ENCODE data around the gene KCNH3. TPM values are rescaled to one million over a fixed set of nuclear protein-coding genes. Genes with fewer than 3 reads are reported as not detected.
"Not testable (repeated sequence)": the region's sequence is repeated elsewhere in the genome, so short reads cannot be mapped to it uniquely, and the experiment has no call there.

The KCNH3 gene
- total and polyA plus RNA-seq, 2 of the 4 experiments (the other 2 are of a cell fraction) = 0.10 TPM; not detected in 1

- not testable (repeated sequence) for H2AK9ac ChIP-seq (replicated peaks; ENCODE audit: low read depth, low read length, poor library complexity)
- WGBS, 2 experiments (ENCODE audit: extremely low coverage in 2 of 2, insufficient read length in 1 of 2) = 100% methylated on average over 1 of the region's 8 CpGs; no CpG with 5 or more reads in 1 of the 2 experiments
These were observed 29.1 kb upstream of the KCNH3 start for GRCh38 chr12:49509681-49510080.

More at GRCh38 chr12:49509681-49510080, 29.1 kb upstream of the KCNH3 start:
- H4K20me1 ChIP-seq (ENCODE audit: insufficient read depth, low read length); H3K27ac ChIP-seq (ENCODE audit: insufficient read depth, low read length); H2BK20ac ChIP-seq (ENCODE audit: low read depth, low read length); H3K9me1 ChIP-seq (ENCODE audit: insufficient read depth, low read length); H3K9ac ChIP-seq (ENCODE audit: low read depth, low read length); H2BK5ac ChIP-seq (ENCODE audit: low read depth, low read length, poor library complexity, severe bottlenecking); H2AFZ ChIP-seq (replicated peaks; ENCODE audit: low read length, poor library complexity); H3K18ac ChIP-seq (ENCODE audit: low read depth, low read length); BruUV-seq (replicated peaks); H3K56ac ChIP-seq (ENCODE audit: extremely low read depth, insufficient read depth, low read length); H3K23ac ChIP-seq (ENCODE audit: low read depth, low read length); H3K9me3 ChIP-seq (ENCODE audit: control insufficient read depth, insufficient read depth, low read length); H3K4me1 ChIP-seq (ENCODE audit: control insufficient read depth, insufficient read depth, low read length); H2AK5ac ChIP-seq (ENCODE audit: low read depth, low read length); DNase-seq; ATAC-seq (ENCODE audit: low read depth); H4K8ac ChIP-seq (ENCODE audit: low read depth in 2 of 2, low read length in 2 of 2); H3K4me3 ChIP-seq (ENCODE audit: insufficient read depth, low read depth, low read length); H3K27me3 ChIP-seq (ENCODE audit: control insufficient read depth, insufficient read depth, low read length); H4K5ac ChIP-seq (ENCODE audit: low read depth, low read length); H2BK120ac ChIP-seq (ENCODE audit: low read depth, low read length); H4K91ac ChIP-seq (ENCODE audit: insufficient read depth, low read depth, low read length); H3K36me3 ChIP-seq (ENCODE audit: control insufficient read depth, insufficient read depth, low read length); H3K14ac ChIP-seq (replicated peaks; ENCODE audit: low read depth, low read length); H3K4me2 ChIP-seq (ENCODE audit: low read depth, low read length): not testable (repeated sequence)
- Histone ChIP-seq H2BK15ac (ENCODE audit: low read depth, low read length) (peak overlapping the region; percentile 36; the same call in 1 of the 3 replicates), H3K79me1 (ENCODE audit: low read depth in 1 of 2, low read length in 2 of 2) (peaks cover 2 to 44% of the 10 kb centered on the region in 2 experiments; a peak in 2 of 4 replicates), H3K4ac (ENCODE audit: low read depth, low read length) (peak overlapping the region; percentile 28; the same call in 1 of the 2 replicates)
- dilution Hi-C loops (cut with HindIII; ENCODE audit: low sequenced_read_pairs, unreplicated experiment) = loop anchor here (25.0 kb wide), 1 partner anchor 147 kb away; the partner anchor contains the start of gene SPATS2
- ChIA-PET POLR2A (ENCODE audit: unreplicated experiment) (interaction anchor here (0.6 kb wide), 1 partner anchor 378 kb away, joined by 6 read pairs; no protein-coding TSS in a partner anchor), CTCF (interaction anchor here (0.6 to 3.1 kb wide), 3 partner anchors 139 to 162 kb away, joined by 3 to 18 read pairs (median 4); no protein-coding TSS in a partner anchor)
- in situ Hi-C loops (cut with MboI; ENCODE audit: low sequenced_read_pairs) = loop anchor here (5.0 kb wide), 1 partner anchor 147 kb away; no protein-coding TSS in a partner anchor
- intact Hi-C loops (cut with micrococcal nuclease) = loop anchor here (5.0 kb wide), 1 partner anchor 73 kb away; no protein-coding TSS in a partner anchor
